RWPE2 (cell line): Measurements from ENCODE around the gene GABRB1.
"Not testable (repeated sequence)": the region's sequence is repeated elsewhere in the genome, so short reads cannot be mapped to it uniquely, and the experiment has no call there.

Source experiments
- ATAC-seq: fragments of 200-7000 bp; cut with Tn5 transposase; 3 replicates; pipeline ENCODE4 v1.9.1; 2021; ENCODE audit warnings: low read depth
- DNase-seq: peaks from one replicate; pipeline ENCODE4 v3.0.0-alpha.2; 2020; ENCODE audit warnings: low spot score
- H3K27ac ChIP-seq: fragments of 450-650 bp; 2 replicates; pipeline ENCODE4 v1.5.1; 2017; ENCODE audit warnings: mild to moderate bottlenecking; ENCODE audit not compliant: poor library complexity, severe bottlenecking
- H3K27me3 ChIP-seq: fragments of 250-450 bp; sonication (Bioruptor Pico); 2 replicates; pipeline ENCODE4 v1.5.1; 2021; ENCODE audit warnings: mild to moderate bottlenecking, moderate library complexity; ENCODE audit not compliant: insufficient read depth, poor library complexity, severe bottlenecking
- H3K36me3 ChIP-seq: fragments of 250-450 bp; sonication (Bioruptor Pico); 2 replicates; pipeline ENCODE4 v1.5.1; 2020; ENCODE audit warnings: low read depth, mild to moderate bottlenecking, moderate library complexity
- H3K4me1 ChIP-seq: fragments of 250-450 bp; sonication (Bioruptor Pico); 2 replicates; pipeline ENCODE4 v1.5.1; 2021; ENCODE audit warnings: mild to moderate bottlenecking, moderate library complexity; ENCODE audit not compliant: insufficient read depth, poor library complexity, severe bottlenecking
- H3K4me3 ChIP-seq: fragments of 250-450 bp; sonication (Bioruptor Pico); 2 replicates; pipeline ENCODE4 v1.5.1; 2021; ENCODE audit warnings: mild to moderate bottlenecking, moderate library complexity; ENCODE audit not compliant: severe bottlenecking
- H3K9me3 ChIP-seq: fragments of 250-450 bp; sonication (Bioruptor Pico); 2 replicates; pipeline ENCODE4 v1.5.1; 2021; ENCODE audit warnings: mild to moderate bottlenecking, moderate library complexity; ENCODE audit not compliant: severe bottlenecking
- CTCF ChIP-seq: fragments of 450-650 bp; IDR thresholded peaks from one replicate; pipeline ENCODE4 v1.5.1; 2017; ENCODE audit warnings: mild to moderate bottlenecking, moderate library complexity; ENCODE audit not compliant: poor library complexity, severe bottlenecking

GABRB1 gene

GRCh38 chr4:47368211-47368610 is 336.8 kb downstream of the GABRB1 start:
- H3K36me3 ChIP-seq, result no peaks in the 10 kb centered on the region
- no peak for TF ChIP-seq CTCF
- no peak overlapping the region for H3K27ac ChIP-seq
- no peak overlapping the region for H3K4me3 ChIP-seq
- no peak for DNase-seq
- ATAC-seq, result no peak
- H3K9me3 ChIP-seq, result no peaks in the 10 kb centered on the region
- no peaks in the 10 kb centered on the region for H3K4me1 ChIP-seq
- H3K27me3 ChIP-seq, result peaks cover 6% of the 10 kb centered on the region

- Histone ChIP-seq H3K4me1 (no peaks in the 10 kb centered on the region), H3K4me3 (no peak overlapping the region), H3K27ac (no peak overlapping the region), H3K9me3 (no peaks in the 10 kb centered on the region), H3K36me3 (no peaks in the 10 kb centered on the region), H3K27me3 (no peaks in the 10 kb centered on the region)
- ATAC-seq, result no peak
- DNase-seq, result no peak
- TF ChIP-seq CTCF, result no peak
These were observed 341.2 kb downstream of the GABRB1 start for GRCh38 chr4:47372561-47372960.

- no peaks in the 10 kb centered on the region for H3K36me3 ChIP-seq
- TF ChIP-seq CTCF, result no peak
- no peak overlapping the region for H3K27ac ChIP-seq
- DNase-seq (no peak), ATAC-seq (no peak)
- no peak overlapping the region for H3K4me3 ChIP-seq
- no peaks in the 10 kb centered on the region for H3K27me3 ChIP-seq
- no peaks in the 10 kb centered on the region for H3K9me3 ChIP-seq
- no peaks in the 10 kb centered on the region for H3K4me1 ChIP-seq
These were observed 341.8 kb downstream of the GABRB1 start for GRCh38 chr4:47373174-47373573.

GRCh38 chr4:47373709-47374108 is 342.3 kb downstream of the GABRB1 start:
- H3K27me3 ChIP-seq, result no peaks in the 10 kb centered on the region
- no peaks in the 10 kb centered on the region for H3K36me3 ChIP-seq
- no peaks in the 10 kb centered on the region for H3K9me3 ChIP-seq
- no peaks in the 10 kb centered on the region for H3K4me1 ChIP-seq
- H3K4me3 ChIP-seq, result no peak overlapping the region
- TF ChIP-seq CTCF, result no peak
- ATAC-seq (no peak), DNase-seq (no peak)
- H3K27ac ChIP-seq, result no peak overlapping the region

GRCh38 chr4:47374477-47374876 is 343.1 kb downstream of the GABRB1 start:
- Histone ChIP-seq H3K27me3 (no peaks in the 10 kb centered on the region), H3K36me3 (no peaks in the 10 kb centered on the region), H3K9me3 (no peaks in the 10 kb centered on the region), H3K27ac (no peak overlapping the region), H3K4me1 (no peaks in the 10 kb centered on the region), H3K4me3 (no peak overlapping the region)
- no peak for TF ChIP-seq CTCF
- no peak; the same call in 2 of the 3 replicates for ATAC-seq
- DNase-seq, result no peak

- not testable (repeated sequence) for ATAC-seq, H3K9me3 ChIP-seq, H3K36me3 ChIP-seq, H3K27ac ChIP-seq, H3K4me1 ChIP-seq, H3K4me3 ChIP-seq, DNase-seq, H3K27me3 ChIP-seq
These were observed 346.7 kb downstream of the GABRB1 start for GRCh38 chr4:47378021-47378530.
